Esophagus mucosa (tissue), 1 donor: ENCODE measurements around the gene CHSY1. TPM values are rescaled to one million over a fixed set of nuclear protein-coding genes. Genes with fewer than 3 reads are reported as not detected.

Experiments
- ATAC-seq: fragments of 200-7000 bp; cut with Tn5 transposase; one replicate; pipeline ENCODE4 v1.9.1; 2020
- total RNA-seq: library from RNA; stranded (reverse); gene quantifications from one replicate; pipeline ENCODE4 v1.2.4, GENCODE V29; 2023
- donor health status: DM: yes; HTN: yes; CAD: no.

The CHSY1 gene
- total RNA-seq, 1 donor from 2014 or later: 10.0 TPM

GRCh38 chr15:101210058-101210457 is 41.8 kb downstream of the CHSY1 start:
- ATAC-seq: no peak

GRCh38 chr15:101209285-101209845 is 42.5 kb downstream of the CHSY1 start:
- ATAC-seq: no peak

DNA sequence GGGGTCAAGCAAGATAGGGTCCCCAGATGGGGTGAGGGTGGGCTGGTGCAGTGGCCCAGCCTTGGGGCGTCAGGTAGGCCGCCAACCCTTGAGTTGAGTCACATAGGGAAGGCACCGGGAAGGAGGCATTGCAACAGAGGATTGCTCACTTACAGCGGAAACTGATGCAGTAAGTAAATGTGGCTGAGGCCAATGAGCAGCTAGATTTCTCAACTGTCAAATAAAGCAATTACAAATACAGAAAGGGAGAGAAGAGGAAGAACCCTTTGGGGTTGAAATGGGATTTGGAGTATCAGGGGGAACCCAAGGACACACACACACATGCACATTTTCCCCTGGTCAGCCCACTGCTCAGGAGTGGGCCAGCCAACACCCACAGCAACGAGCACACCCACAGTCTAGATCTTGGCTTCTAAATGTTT is 44.0 kb downstream of the CHSY1 start:
- ATAC-seq: peak; percentile 96

DNA sequence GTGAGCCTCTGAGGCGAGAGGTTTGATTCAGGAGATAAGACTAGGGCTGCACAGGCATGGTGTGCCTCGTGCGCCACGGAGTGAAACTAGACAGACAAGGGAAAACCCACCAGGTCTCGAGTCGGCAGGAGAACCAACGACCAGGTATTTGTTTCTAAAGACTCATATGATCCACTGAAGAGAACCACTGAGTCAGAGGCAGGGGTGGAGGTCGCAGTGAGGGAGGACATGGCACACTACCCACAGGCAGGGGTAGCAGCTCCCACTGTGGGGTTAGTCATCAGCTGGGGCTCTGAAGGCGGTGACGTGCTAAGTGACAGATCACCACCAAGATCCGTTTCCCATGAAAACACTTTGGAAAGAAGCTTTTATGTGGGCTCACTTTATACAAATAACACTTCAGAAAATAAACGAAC is 45.7 kb downstream of the CHSY1 start:
- ATAC-seq: no peak

DNA sequence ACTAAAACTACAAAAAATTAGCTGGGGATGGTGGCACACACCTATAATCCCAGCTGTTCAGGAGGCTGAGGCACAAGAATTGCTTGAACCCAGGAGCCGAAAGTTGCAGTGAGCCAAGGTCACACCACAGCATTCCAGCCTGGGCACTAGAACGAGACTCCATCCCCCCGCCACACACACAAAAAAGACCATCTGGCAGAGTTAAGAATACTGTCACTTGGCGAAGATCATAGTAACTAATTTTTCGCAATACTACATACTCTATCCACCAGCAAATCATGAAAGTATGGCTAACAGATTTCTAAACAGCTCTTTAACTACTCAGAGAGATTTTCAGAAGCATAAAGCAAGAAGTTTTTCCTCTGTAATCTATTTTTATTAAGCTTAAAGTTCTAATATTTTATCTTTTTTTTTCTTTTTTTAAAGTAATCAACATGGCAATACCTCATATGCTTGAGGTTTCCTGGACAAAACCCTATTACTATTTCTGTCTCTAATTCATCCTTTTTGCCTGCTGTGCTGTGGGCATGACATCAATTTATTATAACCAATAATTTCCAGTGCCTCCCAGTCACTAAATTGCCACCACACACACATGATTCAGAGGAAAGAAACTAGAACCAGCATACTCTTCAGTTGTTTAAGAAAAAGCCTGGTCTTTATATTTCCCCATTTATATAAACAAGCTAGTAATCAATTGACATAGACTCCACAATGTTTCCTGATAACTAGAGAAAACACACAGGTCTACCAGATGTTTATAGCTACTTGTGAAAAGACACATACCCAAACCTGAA is 46.9 kb downstream of the CHSY1 start:
- no peak for ATAC-seq

GRCh38 chr15:101203607-101204189 is 48.1 kb downstream of the CHSY1 start:
- ATAC-seq: no peak

DNA sequence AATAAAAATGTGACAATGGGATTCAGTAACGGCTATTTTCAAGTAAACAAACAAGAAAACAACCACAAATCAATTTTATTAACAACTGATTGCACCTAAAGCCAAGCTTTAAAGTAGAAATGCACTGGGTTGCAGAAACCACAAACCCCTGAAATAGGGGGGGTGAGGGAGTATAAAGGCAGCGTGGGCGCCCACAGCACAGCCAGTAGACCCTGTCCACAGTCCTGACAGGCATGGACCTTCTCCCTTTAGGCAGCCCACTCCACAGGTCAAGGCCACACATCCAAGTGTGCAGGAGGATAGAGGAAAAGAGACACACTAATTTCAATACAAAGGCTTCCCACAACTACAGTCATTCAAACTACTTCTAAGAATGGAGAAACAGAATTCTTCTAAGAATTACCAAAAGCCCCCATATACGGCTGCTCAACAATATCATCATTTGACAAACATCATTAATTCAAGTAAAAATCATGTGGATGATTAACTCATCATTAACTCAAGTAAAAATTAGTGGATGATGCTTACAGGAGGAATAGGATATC is 48.7 kb downstream of the CHSY1 start:
- ATAC-seq: no peak

GRCh38 chr15:101201411-101202174 is 50.3 kb downstream of the CHSY1 start:
- ATAC-seq: peak; percentile 98

- no peak for ATAC-seq
Measured at GRCh38 chr15:101200181-101200580, 51.7 kb downstream of the CHSY1 start.

DNA sequence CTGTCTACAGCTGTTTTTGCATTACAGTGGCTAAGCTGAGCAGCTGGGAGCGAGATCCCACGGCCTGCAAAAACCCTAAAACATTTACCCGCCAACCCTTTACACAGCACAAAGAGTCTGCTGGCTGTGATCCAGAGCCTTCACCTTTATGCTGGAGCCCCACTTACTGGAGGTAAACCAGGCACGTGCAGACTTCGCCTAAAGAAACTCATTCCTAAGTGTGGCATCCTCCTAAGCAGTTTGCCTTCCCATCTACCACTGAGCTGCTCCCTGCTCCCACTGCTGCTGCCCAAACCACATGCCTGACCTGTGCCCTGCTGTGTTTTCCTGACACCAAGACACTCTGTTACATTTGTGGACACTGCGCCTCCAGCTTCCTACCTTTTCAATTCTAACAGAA is 53.0 kb downstream of the CHSY1 start:
- ATAC-seq: no peak

- ATAC-seq: no peak
Measured at GRCh38 chr15:101198031-101198575, 53.7 kb downstream of the CHSY1 start.

DNA sequence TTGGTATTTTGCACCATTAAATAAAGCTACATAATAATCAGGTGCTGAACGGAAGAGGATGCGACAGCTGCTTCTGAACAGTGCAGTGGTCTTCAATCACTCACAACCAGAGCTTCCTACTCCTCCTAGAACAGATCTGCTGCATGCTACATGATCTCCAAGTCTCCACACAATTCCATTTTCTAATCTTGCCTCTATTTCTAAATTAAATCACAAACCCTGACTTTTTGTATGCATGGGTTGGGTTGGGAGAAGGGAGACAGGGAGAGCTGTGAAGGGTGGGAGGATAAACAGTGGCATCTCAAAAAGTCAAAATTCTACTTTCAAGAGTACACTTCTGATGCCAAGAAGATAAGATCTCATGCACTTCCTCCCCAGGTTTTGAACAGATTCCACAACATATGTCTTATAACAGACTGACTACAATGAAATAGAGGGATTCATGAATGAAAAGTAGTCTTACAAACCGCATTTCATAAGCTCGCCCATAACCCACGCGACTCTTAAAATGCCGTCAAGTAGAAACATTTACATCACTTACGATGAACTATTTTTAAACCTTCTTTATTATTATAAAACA is 57.2 kb downstream of the CHSY1 start:
- no peak for ATAC-seq

GRCh38 chr15:101193806-101194545 is 57.9 kb downstream of the CHSY1 start:
- ATAC-seq: peak; percentile 14

- peak; percentile 75 for ATAC-seq
Measured at GRCh38 chr15:101193120-101193644, 58.7 kb downstream of the CHSY1 start.

- no peak for ATAC-seq
Measured at GRCh38 chr15:101192081-101192480, 59.8 kb downstream of the CHSY1 start.

DNA sequence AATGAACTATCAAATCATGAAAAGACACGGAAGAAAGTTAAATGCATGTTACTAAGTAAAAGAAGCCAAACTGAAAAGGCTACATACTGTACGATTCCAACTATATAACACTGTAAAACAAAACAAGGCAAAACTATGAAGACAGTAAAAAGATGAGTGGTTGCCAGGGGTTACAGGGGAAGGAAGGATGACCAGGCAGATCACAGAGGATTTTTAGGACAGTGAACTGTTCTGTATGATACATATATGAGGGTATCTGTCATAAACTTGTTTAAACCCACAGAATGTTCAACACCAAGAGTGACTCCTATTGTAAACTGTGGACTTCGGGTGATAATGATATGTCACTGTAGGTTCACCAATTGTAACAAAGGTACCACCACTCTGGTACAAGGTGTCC is 60.6 kb downstream of the CHSY1 start:
- no peak for ATAC-seq

- no peak for ATAC-seq
Measured at GRCh38 chr15:101190092-101190595, 61.7 kb downstream of the CHSY1 start.

DNA sequence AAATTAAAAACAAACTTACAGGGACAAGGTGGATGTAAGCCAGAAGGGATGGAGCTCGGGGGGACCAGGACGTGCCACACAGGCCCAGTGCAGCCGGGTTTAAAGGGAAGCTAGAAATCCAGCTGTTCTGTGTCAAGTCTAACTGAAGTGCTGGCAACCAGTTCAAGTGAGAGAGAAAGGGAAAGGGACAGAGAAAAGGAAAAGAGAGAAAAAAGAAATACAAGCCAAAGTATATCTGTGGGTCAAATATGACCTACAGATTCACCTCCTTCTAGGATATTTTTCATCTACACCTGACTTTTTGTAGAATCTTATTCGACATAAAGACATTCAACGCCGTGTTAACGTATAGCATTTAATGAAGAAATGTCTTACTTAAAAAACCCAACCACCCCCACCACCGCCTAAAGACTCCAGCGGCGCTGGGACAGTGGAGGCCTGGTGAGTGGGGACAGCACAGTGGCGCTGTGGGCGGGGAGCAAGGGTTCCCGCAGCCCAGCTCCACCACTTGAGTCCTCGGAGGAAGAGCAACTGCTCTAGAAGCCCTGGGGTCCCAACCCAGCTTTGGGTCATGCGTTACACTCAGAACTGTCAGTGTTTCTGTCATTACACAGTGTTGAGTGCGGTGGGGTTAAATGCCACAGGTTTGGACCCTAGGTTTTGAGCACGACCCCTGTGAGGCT is 62.3 kb downstream of the CHSY1 start:
- no peak for ATAC-seq

DNA sequence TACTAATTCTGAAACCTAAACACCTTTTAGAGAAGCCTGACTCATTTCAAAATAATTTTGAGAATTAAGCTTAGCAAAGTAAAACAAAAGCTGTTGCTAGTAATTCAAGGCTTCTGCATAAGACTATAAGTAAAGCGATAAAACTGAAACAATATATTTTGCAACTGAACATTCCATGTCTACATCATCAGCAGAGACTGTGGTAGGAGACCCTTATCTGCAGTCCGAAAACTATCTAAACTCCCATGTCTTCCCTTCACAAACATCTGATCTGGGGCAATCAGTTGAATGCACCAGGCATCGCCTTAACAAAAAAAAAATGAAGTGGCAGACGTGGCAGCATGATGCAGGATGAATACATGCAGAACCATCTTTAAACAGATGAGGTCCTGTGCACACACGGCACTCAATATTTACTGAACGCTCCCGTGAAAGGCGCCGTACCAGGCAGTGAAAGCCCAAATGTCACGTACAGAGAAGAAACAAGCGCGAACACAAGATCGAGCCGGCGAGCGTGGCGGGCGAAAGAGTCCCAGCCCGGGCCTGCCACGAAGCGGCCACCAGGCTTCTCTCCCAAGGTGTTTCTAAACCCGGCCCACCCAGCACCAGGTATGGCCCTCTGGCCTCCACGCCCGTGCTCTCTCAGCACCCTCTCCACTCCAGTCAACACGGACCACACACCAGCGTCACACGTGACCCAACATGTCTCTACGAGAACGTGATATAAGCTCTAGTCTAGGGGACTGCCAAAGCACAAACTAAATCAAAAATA is 63.0 kb downstream of the CHSY1 start:
- ATAC-seq: peak; percentile 71
